SU-DHL-6 (cell line): ENCODE data around the gene DENND5A.

ENCODE experiments used
- CTCF ChIP-seq: fragments of 200-600 bp; sonication (generic); IDR thresholded peaks from one replicate; pipeline ENCODE4 v1.5.1; 2017; ENCODE audit warnings: antibody characterized with exemption, mild to moderate bottlenecking, low read length, moderate library complexity; ENCODE audit not compliant: insufficient read depth, poor library complexity, severe bottlenecking
- EZH2phosphoT487 ChIP-seq: fragments of 200-600 bp; sonication (generic), shearing (Covaris generic); conservative IDR thresholded peaks from 2 replicates; pipeline ENCODE4 v1.6.1; 2018; ENCODE audit warnings: mild to moderate bottlenecking, antibody characterized with exemption, low read length, moderate library complexity, mixed read lengths

- TF ChIP-seq CTCF, result no peak
- no peak for TF ChIP-seq EZH2phosphoT487
Observed at GRCh38 chr11:9219572-9219971, 45.6 kb downstream of the DENND5A start.
